Activated T-cell treated with anti-CD3 and anti-CD28 coated beads for 48 hours (primary cell): ENCODE measurements around the gene SPCS2.
"Not testable (repeated sequence)": the region's sequence is repeated elsewhere in the genome, so short reads cannot be mapped to it uniquely, and the experiment has no call there.

Experiments
- DNase-seq: peaks from one replicate; pipeline ENCODE4 v3.0.0-alpha.2; 2020; ENCODE audit warnings: low read depth

The SPCS2 gene

DNA sequence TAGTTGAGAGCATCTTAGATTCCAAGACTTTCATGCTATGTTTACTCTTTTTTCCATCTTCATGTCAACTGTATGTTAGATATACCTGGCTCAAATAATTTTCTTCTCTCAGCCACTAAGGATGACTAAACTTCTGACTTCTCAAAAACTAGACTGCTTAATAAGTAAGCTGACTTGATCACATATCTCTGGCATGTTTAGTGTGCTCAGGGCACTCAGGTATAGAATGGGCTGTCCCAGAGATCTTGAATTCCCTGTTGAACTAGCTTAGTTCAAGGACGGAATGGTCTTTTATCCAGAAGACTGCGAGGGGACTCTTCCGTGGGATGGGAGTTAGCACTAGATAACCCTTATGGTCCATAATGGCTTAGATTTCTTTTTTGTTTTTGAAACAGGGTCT lies 52.6 kb downstream of the SPCS2 start:
- no peak for DNase-seq

DNA sequence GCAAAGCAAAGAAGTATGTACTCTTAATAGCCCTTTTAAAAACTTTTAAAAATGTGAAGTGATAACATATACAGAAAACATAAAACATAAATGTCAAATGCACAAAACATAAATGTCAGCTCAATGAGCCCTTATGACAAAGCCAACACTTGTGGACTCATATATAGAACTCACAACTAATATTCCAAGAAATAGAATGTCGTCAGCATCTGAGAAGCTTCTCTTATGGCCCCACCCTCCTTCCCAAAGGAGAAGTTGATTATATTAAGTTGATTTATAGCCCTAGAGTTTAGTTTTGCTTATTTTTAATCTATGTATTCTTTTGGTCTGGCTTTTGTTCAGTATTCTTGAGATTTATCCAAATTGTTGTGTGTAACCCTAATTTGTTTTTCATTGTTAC lies 53.5 kb downstream of the SPCS2 start:
- no peak for DNase-seq

DNA sequence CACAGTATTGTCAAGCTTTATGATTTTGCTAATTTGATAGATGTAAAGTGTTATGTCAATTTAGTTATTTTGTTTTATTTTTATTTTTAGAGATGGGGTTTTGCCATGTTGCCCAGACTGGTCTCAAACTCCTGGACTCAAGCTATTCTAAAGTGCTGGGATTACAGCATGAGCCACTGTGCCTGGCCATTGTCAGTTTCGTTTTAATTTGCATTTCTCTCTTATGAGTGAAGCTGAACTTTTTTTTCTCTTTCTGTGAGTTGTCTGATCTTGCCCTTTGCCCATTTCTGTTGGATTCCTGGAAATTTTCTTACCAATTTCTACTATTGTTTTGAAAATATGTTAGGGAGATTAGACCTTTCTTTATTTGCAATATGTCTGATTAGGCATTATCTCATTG lies 55.1 kb downstream of the SPCS2 start:
- DNase-seq, result no peak

DNA sequence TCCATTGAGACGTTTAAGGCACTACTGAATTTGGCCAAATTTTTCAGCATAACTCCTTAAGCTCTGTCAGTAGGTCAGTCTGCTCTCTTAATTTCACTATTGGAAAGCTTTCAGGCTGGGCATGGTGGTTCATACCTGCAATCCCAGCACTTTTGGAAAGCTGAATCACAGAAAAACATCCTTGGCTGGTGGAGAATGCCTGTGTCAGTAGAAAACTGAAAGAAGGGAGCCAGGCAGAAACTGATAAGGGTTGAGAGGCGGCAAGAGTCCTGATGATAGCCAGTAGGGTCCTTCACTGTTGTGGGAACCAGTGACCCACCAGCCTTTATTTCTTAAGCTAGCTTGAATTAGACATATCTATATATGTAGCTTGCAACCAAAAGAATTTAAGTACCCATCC lies 62.3 kb downstream of the SPCS2 start:
- no peak for DNase-seq

DNA sequence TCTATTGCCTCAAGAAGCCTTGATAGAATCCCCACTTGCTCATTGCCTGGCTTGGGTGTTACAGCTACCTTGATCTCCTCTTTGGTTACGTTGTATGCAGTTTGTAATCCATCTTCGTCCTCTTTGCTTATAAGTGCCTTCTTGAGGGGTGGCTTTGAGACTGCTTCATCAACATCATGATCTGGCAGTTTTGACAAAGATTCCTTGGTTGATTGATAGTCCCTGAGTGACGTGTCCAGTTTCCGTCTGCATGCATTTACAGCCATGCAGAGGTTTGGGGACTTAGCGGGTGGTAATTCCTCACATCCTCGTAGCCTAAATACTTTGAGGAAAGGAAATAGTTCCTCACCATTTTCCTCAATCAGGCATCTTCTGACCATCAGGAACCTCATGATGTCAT lies 62.8 kb downstream of the SPCS2 start:
- DNase-seq, result no peak

DNA sequence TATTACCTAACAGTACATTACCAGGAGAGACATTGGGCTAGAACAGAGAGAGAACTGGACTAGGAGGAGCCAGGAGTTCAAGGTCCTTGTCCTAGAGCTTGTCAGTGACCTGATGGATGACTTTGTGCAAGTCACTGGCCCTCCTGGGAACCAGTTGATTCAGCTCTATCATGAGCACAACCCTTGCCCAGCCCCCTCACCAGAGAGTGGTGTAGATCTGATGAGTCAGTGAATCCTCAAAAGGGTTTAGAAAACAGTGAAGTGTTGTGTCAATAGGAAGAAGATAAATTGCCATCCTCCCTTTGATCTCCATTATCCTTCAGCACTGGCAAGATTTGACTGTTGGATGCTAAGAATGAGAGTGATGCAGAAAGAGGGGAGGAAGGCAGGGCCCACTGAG lies 64.0 kb downstream of the SPCS2 start:
- no peak for DNase-seq

DNA sequence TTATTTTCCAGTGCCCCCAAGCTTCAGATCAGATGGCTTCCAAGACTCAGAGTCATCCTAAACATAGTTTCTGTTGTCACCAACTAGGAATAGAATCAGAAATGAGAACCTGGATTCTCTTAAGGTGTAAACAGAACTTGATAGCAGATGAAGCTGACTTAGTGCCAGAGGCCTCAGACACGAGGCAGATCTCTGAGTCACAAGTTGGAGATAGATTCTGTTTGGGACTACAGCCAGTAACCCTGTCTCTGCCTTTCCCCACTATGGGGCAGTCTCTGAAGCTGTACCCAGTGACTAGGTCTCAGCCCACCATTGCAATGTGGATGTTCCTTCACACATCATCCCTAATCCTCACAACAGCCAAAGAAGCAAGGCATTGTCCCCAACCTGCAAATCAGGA lies 65.1 kb downstream of the SPCS2 start:
- no peak for DNase-seq

DNA sequence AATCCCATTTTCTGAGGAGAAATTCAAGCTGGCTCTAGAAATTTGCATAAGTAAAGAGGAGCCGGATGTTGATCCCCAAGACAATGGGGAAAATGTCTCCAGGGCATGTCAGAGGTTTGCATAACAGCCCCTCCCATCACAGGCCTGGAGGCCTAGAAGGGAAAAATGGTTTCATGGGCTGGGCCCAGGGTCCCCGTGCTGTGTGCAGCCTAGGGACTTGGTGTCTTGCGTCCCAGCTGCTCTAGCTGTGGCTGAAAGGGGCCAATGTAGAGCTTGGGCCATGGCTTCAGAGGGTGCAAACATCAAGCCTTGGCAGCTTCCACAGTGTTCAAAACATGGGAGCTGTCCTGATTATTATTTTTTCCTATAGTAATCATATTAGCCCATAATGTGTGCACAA lies 70.1 kb downstream of the SPCS2 start:
- not testable (repeated sequence) for DNase-seq

DNA sequence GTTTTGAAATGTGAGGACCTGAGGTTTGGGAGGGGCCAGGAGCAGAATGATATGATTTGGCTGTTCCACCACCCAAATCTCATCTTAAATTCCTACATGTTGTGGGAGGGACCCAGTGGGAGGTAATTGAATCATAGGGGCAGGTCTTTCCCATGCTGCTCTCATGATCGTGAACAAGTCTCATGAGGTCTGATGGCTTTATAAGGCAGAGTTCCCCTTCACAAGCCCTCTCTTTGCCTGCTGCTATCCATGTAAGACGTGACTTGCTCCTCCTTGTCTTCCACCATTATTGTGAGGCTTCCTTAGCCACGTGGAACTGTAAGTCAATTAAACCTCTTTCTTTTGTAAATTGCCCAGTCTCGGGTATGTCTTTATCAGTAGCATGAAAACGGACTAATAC lies 71.3 kb downstream of the SPCS2 start:
- DNase-seq, result not testable (repeated sequence)

DNA sequence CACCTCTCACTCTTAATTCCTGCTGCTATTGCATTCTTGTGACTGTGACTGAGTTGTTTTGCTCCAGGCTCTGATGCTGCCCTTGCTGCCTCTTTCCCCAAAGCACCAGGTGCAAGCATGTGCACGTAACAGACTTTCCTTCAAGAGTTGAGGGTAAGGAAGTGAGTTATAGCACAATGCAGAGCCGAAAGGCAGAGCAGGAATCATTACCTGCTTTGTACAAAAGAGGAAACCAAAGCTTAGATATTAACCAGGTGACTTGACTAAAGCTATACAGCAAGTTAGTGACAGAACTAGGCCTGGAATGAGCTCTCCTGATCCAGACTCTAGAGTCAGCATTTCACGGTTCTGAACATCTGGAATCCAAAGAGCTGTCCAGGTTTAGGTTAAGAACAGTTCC lies 73.2 kb downstream of the SPCS2 start:
- no peak for DNase-seq

DNA sequence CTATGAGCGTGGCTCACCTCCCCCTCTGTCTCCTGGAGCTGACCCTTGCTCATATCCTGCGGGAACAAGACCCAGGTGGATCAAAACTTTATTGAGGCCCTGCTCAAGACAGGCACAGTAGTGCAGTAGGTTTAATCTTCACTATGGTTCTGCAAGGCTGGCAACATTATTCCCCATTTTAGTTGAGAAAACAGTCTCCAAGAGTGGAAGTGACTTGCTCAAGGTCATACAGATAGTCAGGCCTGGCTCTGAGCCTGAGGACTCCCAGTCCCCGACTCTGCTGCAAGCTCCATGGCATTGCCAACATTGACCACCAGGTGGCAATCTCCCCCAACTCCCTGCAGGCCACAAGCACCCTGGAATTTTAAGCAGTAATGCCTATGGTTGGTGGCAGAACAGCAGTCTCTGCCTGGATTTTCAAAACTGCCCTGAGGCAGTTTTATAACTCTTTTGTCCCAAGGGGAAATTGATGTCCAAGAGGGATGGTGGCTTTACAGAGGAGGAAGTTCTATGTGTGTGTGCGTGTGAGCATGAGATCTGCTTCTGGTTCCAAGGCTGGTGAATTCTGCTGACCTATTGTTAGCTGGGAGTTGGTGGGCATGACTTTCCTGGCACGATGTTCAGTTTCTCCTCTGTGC lies 73.8 kb downstream of the SPCS2 start:
- DNase-seq, result peak; percentile 68

DNA sequence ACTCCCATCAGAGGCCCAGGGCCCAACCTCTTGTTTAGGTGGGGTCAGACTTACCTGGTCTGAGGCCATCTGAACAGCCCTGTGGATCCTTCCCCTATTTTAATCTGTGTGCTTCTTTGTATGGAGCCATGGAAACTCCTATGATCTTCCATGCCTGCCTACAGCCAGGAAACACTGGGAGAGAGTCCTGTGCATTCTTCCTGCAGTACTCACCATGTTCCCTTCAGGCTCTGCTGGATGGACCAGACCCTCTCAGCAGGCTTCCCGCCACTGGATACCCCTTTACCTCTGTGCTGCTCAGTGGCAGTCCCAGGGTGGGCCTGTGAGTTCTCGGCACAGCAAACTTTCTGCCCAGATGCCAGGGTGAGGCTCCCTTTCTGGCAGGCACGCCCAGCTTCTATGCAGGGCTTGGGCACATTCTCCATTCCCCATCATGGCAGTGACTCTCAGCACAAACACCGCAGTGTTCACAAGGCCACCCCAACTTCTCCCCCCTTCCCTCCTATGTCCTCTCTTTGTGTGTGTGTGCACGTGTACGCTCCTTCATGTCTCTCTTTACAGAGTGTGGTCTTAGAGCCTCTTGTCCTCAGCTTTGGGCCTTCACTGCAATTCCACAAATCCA lies 74.5 kb downstream of the SPCS2 start:
- no peak for DNase-seq

DNA sequence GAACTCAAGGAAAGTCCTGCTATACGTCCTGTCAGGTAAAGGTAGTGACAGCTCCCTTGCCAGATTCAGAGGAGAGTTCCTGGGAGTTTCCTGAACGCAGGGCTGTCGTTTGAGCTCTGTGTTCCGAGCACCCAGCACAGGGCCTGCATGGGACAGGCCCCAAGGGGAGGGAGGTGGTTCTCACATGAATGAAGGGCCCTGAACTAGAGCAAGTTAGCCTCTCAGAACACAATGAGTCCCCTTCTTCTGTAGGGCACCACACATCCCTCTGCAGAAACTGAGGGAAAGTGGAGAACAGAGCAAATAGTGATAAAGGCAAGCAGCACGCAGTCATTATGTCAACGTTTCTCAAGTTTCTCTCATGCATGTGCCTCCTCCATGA lies 75.0 kb downstream of the SPCS2 start:
- no peak for DNase-seq

DNA sequence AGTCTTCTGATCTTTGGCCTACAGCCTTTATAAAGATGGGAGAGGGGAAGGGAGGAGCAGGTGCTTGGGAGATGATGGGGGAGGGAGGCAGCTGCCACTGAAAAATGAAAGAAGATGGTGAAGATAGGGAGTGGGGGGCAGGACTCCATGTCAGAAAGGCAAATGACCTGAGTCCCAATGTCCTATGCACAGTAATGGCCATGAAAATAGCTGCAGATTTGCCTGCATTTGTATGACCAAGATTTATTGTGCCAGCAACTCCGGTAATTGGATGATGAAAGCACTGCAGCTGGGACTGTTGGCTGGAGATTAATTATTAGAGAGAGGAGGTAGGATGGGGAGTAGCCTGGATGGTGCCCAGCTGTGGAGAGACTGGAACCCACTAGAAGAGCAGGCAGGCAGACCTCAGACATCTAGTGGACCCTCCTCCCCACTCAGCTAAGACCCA lies 75.7 kb downstream of the SPCS2 start:
- no peak for DNase-seq

DNA sequence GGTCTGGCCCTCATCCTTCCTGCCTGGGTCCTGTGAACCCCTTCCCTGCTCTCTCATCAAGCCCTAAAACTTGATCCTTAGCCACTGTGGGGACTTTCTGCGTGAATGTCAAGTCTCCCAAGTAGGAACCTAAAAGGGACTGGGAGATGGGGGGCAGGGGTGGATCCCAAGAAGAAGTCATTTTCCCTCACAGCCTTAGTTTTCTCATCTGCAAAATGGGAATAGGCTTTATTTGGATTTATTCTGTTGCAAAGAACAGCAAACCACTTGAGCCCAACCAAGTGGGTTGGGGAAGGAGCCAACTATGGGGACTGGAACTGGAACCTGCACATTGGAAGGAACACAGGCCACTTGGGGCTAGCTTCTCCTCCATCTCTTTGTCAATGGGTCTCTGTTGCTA lies 76.5 kb downstream of the SPCS2 start:
- DNase-seq, result no peak

DNA sequence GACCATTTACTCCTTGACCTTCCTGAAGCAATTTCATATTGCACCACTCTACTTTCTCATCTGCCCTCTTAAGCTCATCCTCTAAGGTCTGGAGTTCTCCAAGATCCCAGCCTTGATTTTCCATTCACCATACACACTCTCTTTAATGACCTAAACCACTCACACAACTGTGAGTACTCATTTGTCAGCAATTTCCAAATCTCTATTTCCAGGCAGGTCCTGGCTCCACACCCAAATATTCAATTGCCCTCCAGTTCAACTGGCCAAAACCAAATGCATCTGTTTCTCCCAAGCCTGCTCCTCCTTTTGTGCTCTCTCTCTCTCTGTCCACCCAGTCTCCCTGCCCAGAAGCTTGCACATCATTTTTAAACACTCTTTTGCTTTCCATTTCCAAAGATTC lies 79.3 kb downstream of the SPCS2 start:
- DNase-seq, result no peak
